K562 (cell line): ENCODE data around the gene FAXC. TPM values are rescaled to one million over a fixed set of nuclear protein-coding genes. Genes with fewer than 3 reads are reported as not detected.

ENCODE experiments used
- ATAC-seq: fragments of 200-7000 bp; cut with Tn5 transposase; 3 replicates; pipeline ENCODE4 v1.9.1; 2020; ENCODE audit warnings: moderate library complexity
- BruUV-seq: library from RNA; stranded (reverse); fragments of 400-500 nt; replicated peaks from 2 replicates; lab custom pipeline; 2021; lab: Mats Ljungman, UMichigan
- CTCF ChIA-PET: fragments of 300-600 bp; formaldehyde crosslinking; extraction: SDS; loops from one replicate; lab custom pipeline; 2021; ENCODE audit warnings: low intra/inter-chr PET ratio; lab: Yijun Ruan, JAX
- POLR2A ChIA-PET: fragments of 300-600, 350-650 bp; sonication (Branson Sonifier 250); formaldehyde crosslinking; extraction: SDS; loops from one replicate; lab custom pipeline; 2021; ENCODE audit warnings: antibody characterized with exemption, inconsistent platforms; lab: Yijun Ruan, JAX
- DNase-seq, 4 experiments: peaks; one replicate each; pipeline versions ENCODE4 v3.0.0 to v3.0.0-alpha.2; 2011 to 2018; ENCODE audit warnings: low spot score in 3 of 4, mixed read lengths in 3 of 4; ENCODE audit errors: extremely low read depth in 1 of 4
- FAIRE-seq: peaks from 2 replicates; lab custom pipeline; 2011; peaks lifted over from hg19 to GRCh38; lab: Jason Lieb, UNC
- H2AFZ ChIP-seq: 2 replicates; pipeline ENCODE4 v1.6.0; 2011; ENCODE audit warnings: low read depth, low read length, control low read depth, inconsistent platforms
- H3K27ac ChIP-seq: fragments of 200-600 bp; 3 replicates; pipeline ENCODE4 v1.8.0; 2011; ENCODE audit warnings: low read depth, mild to moderate bottlenecking, control low read depth, inconsistent platforms, low read length, moderate library complexity, mixed read lengths; ENCODE audit errors: extremely low read depth
- H3K27me3 ChIP-seq, 2 experiments: fragments of 300-600 bp in 1 of 2; 2 replicates in 1 of 2; 3 replicates in 1 of 2; pipeline versions ENCODE4 v1.6.0 to v1.8.0; 2011; ENCODE audit warnings: inconsistent platforms in 2 of 2, low read length in 2 of 2, mild to moderate bottlenecking in 1 of 2, mixed read lengths in 1 of 2, moderate library complexity in 1 of 2; ENCODE audit not compliant: control insufficient read depth in 2 of 2, insufficient read depth in 2 of 2
- H3K36me3 ChIP-seq: fragments of 300-600 bp; 3 replicates; pipeline ENCODE4 v1.8.0; 2011; ENCODE audit warnings: mild to moderate bottlenecking, low read length, inconsistent platforms; ENCODE audit not compliant: control insufficient read depth, insufficient read depth
- H3K4me1 ChIP-seq, 2 experiments: fragments of 200-600 bp in 1 of 2; replicated peaks in 1 of 2; 2 replicates in 1 of 2; 3 replicates in 1 of 2; pipeline versions ENCODE4 v1.5.1 to v1.8.0; 2011; ENCODE audit warnings: inconsistent platforms in 2 of 2, low read length in 2 of 2, mild to moderate bottlenecking in 1 of 2, mixed read lengths in 1 of 2, moderate library complexity in 1 of 2; ENCODE audit not compliant: control insufficient read depth in 2 of 2, insufficient read depth in 2 of 2
- H3K4me2 ChIP-seq: 2 replicates; pipeline ENCODE4 v1.6.1; 2011; ENCODE audit warnings: low read length, control low read depth, inconsistent platforms, mixed read lengths; ENCODE audit not compliant: insufficient read depth
- H3K4me3 ChIP-seq: fragments of 200-600 bp; sonication (generic), shearing (Covaris generic); 2 replicates; pipeline ENCODE4 v1.5.1; 2016; ENCODE audit warnings: control low read depth, inconsistent platforms
- H3K79me2 ChIP-seq: fragments of 200-600 bp; 3 replicates; pipeline ENCODE4 v1.8.0; 2011; ENCODE audit warnings: low read length, inconsistent platforms; ENCODE audit not compliant: control insufficient read depth, insufficient read depth
- H3K9ac ChIP-seq, 2 experiments: 2 replicates each; pipeline versions ENCODE4 v1.6.0 to v1.6.1; 2011; ENCODE audit warnings: low read depth in 2 of 2, low read length in 2 of 2, control low read depth in 1 of 2, inconsistent platforms in 1 of 2, mild to moderate bottlenecking in 1 of 2, mixed read lengths in 1 of 2; ENCODE audit not compliant: insufficient read depth in 1 of 2
- H3K9me1 ChIP-seq: one replicate; pipeline ENCODE4 v1.6.0; 2011; ENCODE audit warnings: inconsistent platforms, mild to moderate bottlenecking, low read length, moderate library complexity; ENCODE audit not compliant: control insufficient read depth, insufficient read depth
- H3K9me3 ChIP-seq: replicated peaks from 2 replicates; pipeline ENCODE4 v1.5.1; 2011; ENCODE audit warnings: low read depth, low read length, inconsistent platforms; ENCODE audit not compliant: control insufficient read depth, insufficient read depth
- H4K20me1 ChIP-seq: replicated peaks from 2 replicates; pipeline ENCODE4 v1.6.1; 2011; ENCODE audit warnings: low read length, inconsistent platforms, mixed read lengths; ENCODE audit not compliant: control insufficient read depth, insufficient read depth
- FOXJ3 ChIP-seq: sonication (generic); formaldehyde crosslinking; IDR thresholded peaks from 2 replicates; pipeline ENCODE4 v1.4.0; 2020; ENCODE audit warnings: mild to moderate bottlenecking, missing genetic modification reagents
- GTF2E2 ChIP-seq: fragments of 200-800 bp; sonication (Bioruptor generic); IDR thresholded peaks from 2 replicates; pipeline ENCODE4 v1.6.1; 2016; ENCODE audit warnings: missing genetic modification characterization, missing compliant biosample characterization
- JUN ChIP-seq, 2 experiments: sonication (generic) in 1 of 2; formaldehyde crosslinking in 1 of 2; IDR thresholded peaks; 2 replicates each; pipeline versions ENCODE4 v1.6.1 to v1.8.0; 2012 to 2022; ENCODE audit warnings: borderline replicate concordance in 2 of 2, mild to moderate bottlenecking in 2 of 2, improper control_type of control experiment in 1 of 2, low read depth in 1 of 2, low read length in 1 of 2, missing genetic modification reagents in 1 of 2
- L3MBTL2 ChIP-seq: fragments of 450-650 bp; IDR thresholded peaks from 2 replicates; pipeline ENCODE4 v1.6.1; 2016; ENCODE audit warnings: mild to moderate bottlenecking, moderate library complexity
- MCM7 ChIP-seq, 2 experiments: fragments of 450-650 bp; IDR thresholded peaks; 2 replicates each; pipeline ENCODE4 v1.6.1; 2016 to 2018
- NCOA4 ChIP-seq: fragments of 450-650 bp; IDR thresholded peaks from 2 replicates; pipeline ENCODE4 v1.6.1; 2018; ENCODE audit warnings: mild to moderate bottlenecking; ENCODE audit not compliant: partially characterized antibody
- RBM15 ChIP-seq: fragments of 200-400 bp; formaldehyde crosslinking; IDR thresholded peaks from 2 replicates; pipeline ENCODE4 v1.6.1; 2018; ENCODE audit warnings: mild to moderate bottlenecking, low read length, moderate library complexity; ENCODE audit not compliant: insufficient read depth
- RFX5 ChIP-seq: IDR thresholded peaks from 2 replicates; pipeline ENCODE4 v1.6.1; 2011; ENCODE audit warnings: low read depth, mild to moderate bottlenecking, improper control_type of control experiment, low read length
- RUNX1 ChIP-seq: sonication (generic); IDR thresholded peaks from 2 replicates; pipeline ENCODE4 v1.6.1; 2016; ENCODE audit warnings: antibody characterized with exemption, low read depth
- SMARCA4 ChIP-seq: fragments of 450-650 bp; IDR thresholded peaks from 2 replicates; pipeline ENCODE4 v1.6.1; 2016
- SOX6 ChIP-seq: fragments of 450-650 bp; IDR thresholded peaks from 2 replicates; pipeline ENCODE4 v1.6.1; 2014; ENCODE audit warnings: mild to moderate bottlenecking
- TGIF2 ChIP-seq: sonication (generic); formaldehyde crosslinking; IDR thresholded peaks from 2 replicates; pipeline ENCODE4 v1.8.1; 2022; ENCODE audit warnings: mild to moderate bottlenecking, missing genetic modification reagents, moderate library complexity
- ZNF143 ChIP-seq: sonication (generic); formaldehyde crosslinking; IDR thresholded peaks from 2 replicates; pipeline ENCODE4 v1.9.0; 2022; ENCODE audit warnings: mild to moderate bottlenecking, missing genetic modification reagents
- ZNF41 ChIP-seq: fragments of 250-450 bp; sonication (Bioruptor Pico); conservative IDR thresholded peaks from 2 replicates; pipeline ENCODE4 v1.4.0; 2020; ENCODE audit warnings: mild to moderate bottlenecking
- WGBS: fragments of 100-300 bp; shearing (Covaris generic); methylation state at CpG from one replicate; pipeline ENCODE4 v1.1.6; 2016; ENCODE audit warnings: low coverage, mixed read lengths; ENCODE audit not compliant: insufficient coverage; ENCODE audit errors: missing lambda C conversion rate; 5-methylcytosine and 5-hydroxymethylcytosine counted together
- in situ Hi-C: fragments of 300-500 bp; cut with MboI; formaldehyde crosslinking; loops from 4 replicates; pipeline ENCODE4 v1.15.0; 2018; ENCODE audit warnings: inconsistent platforms, mixed read lengths
- intact Hi-C: fragments of 100-400 bp; cut with micrococcal nuclease; formaldehyde crosslinking; loops from 2 replicates; pipeline ENCODE4 v1.14.2; 2022
- polyA plus RNA-seq, 8 experiments: library from polyadenylated mRNA; depleted of rRNA in 4 of 8; stranded (reverse) in 5 of 8; unstranded in 3 of 8; fragments of >200 nt; fragmentation: Nextera tagmentation in 2 of 8; fragmentation: Illumina TruSeq in 1 of 8; extraction: Ambion mirVana in 2 of 8; extraction: Trizol in 1 of 8; gene quantifications; 2 replicates each; pipeline versions ENCODE4 v1.2.1 to v1.2.3, GENCODE V29; 2011 to 2014; ENCODE audit warnings: inconsistent platforms in 1 of 8, missing spikeins in 1 of 8
- total RNA-seq, 7 experiments: library from RNA; depleted of rRNA in 6 of 7; stranded (reverse); fragments of >200 nt in 6 of 7; fragmentation: Illumina TruSeq in 2 of 7; extraction: Trizol in 2 of 7; gene quantifications; 2 replicates each; pipeline versions ENCODE4 v1.2.1 to v1.2.3, GENCODE V29; 2011 to 2021; ENCODE audit warnings: low replicate concordance in 1 of 7
- TF ChIP-seq, protein P1 (sequence below): sonication (generic); formaldehyde crosslinking; IDR thresholded peaks from 2 replicates; pipeline ENCODE4 v1.8.0; 2023; ENCODE audit warnings: mild to moderate bottlenecking, missing genetic modification reagents
- TF ChIP-seq, protein P2 (sequence below), 2 experiments: fragments of 450-650 bp; conservative IDR thresholded peaks; 2 replicates each; pipeline ENCODE4 v1.6.1; 2017; ENCODE audit warnings: mild to moderate bottlenecking in 2 of 2, moderate library complexity in 2 of 2
- TF ChIP-seq, protein P3 (sequence below): fragments of 250-450 bp; sonication (Bioruptor Pico); IDR thresholded peaks from 2 replicates; pipeline ENCODE4 v1.4.0; 2020; ENCODE audit warnings: borderline replicate concordance

The FAXC gene
- total and polyA plus RNA-seq, 9 of the 15 experiments (the other 6 are each of a cell fraction or from before 2014, with no cell fraction given) = 0.06 to 0.40 (median 0.13) TPM; not detected in 5

- H3K79me2 ChIP-seq = peaks cover 10% of the 10 kb centered on the region; the same call in 2 of the 3 replicates
- no TSS peak for BruUV-seq
- CTCF ChIA-PET = no interaction called here
These were observed 35.0 kb upstream of the FAXC start for GRCh38 chr6:99384507-99384906.

More at GRCh38 chr6:99384507-99384906, 35.0 kb upstream of the FAXC start:
- POLR2A ChIA-PET = interaction anchor here (1.6 to 2.2 kb wide), 2 partner anchors 9 to 40 kb away, joined by 3 to 9 read pairs; partner anchors contain the start of genes COQ3 and PNISR
- 86% methylated on average over 3 of the region's 3 CpGs for WGBS
- no peak for TF ChIP-seq ZNF143 (CRISPR knock-in tag)
- TF ChIP-seq RFX5 = no peak
- no peak for TF ChIP-seq L3MBTL2
- TF ChIP-seq NCOA4 = no peak
- no peak for TF ChIP-seq FOXJ3 (CRISPR knock-in tag)
- TF ChIP-seq JUN (IDR thresholded peaks at IDR 0.05; ENCODE audit: borderline replicate concordance, low read depth, low read length) = no peak
- no peak for TF ChIP-seq JUN (CRISPR knock-in tag; IDR thresholded peaks at IDR 0.05; ENCODE audit: borderline replicate concordance)
- no peak for TF ChIP-seq GTF2E2 (tag)
- TF ChIP-seq, protein P1, sequence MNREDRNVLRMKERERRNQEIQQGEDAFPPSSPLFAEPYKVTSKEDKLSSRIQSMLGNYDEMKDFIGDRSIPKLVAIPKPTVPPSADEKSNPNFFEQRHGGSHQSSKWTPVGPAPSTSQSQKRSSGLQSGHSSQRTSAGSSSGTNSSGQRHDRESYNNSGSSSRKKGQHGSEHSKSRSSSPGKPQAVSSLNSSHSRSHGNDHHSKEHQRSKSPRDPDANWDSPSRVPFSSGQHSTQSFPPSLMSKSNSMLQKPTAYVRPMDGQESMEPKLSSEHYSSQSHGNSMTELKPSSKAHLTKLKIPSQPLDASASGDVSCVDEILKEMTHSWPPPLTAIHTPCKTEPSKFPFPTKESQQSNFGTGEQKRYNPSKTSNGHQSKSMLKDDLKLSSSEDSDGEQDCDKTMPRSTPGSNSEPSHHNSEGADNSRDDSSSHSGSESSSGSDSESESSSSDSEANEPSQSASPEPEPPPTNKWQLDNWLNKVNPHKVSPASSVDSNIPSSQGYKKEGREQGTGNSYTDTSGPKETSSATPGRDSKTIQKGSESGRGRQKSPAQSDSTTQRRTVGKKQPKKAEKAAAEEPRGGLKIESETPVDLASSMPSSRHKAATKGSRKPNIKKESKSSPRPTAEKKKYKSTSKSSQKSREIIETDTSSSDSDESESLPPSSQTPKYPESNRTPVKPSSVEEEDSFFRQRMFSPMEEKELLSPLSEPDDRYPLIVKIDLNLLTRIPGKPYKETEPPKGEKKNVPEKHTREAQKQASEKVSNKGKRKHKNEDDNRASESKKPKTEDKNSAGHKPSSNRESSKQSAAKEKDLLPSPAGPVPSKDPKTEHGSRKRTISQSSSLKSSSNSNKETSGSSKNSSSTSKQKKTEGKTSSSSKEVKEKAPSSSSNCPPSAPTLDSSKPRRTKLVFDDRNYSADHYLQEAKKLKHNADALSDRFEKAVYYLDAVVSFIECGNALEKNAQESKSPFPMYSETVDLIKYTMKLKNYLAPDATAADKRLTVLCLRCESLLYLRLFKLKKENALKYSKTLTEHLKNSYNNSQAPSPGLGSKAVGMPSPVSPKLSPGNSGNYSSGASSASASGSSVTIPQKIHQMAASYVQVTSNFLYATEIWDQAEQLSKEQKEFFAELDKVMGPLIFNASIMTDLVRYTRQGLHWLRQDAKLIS (CRISPR knock-in tag) = no peak
- TF ChIP-seq RUNX1 = no peak
- no peak for TF ChIP-seq ZNF41 (CRISPR knock-in tag)
- TF ChIP-seq RBM15 = no peak
- TF ChIP-seq, protein P2, sequence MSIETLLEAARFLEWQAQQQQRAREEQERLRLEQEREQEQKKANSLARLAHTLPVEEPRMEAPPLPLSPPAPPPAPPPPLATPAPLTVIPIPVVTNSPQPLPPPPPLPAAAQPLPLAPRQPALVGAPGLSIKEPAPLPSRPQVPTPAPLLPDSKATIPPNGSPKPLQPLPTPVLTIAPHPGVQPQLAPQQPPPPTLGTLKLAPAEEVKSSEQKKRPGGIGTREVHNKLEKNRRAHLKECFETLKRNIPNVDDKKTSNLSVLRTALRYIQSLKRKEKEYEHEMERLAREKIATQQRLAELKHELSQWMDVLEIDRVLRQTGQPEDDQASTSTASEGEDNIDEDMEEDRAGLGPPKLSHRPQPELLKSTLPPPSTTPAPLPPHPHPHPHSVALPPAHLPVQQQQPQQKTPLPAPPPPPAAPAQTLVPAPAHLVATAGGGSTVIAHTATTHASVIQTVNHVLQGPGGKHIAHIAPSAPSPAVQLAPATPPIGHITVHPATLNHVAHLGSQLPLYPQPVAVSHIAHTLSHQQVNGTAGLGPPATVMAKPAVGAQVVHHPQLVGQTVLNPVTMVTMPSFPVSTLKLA (conservative IDR thresholded peaks at IDR 0.05) = no peak
- no peak for TF ChIP-seq MCM7 (IDR thresholded peaks at IDR 0.05)
- TF ChIP-seq, protein P3, sequence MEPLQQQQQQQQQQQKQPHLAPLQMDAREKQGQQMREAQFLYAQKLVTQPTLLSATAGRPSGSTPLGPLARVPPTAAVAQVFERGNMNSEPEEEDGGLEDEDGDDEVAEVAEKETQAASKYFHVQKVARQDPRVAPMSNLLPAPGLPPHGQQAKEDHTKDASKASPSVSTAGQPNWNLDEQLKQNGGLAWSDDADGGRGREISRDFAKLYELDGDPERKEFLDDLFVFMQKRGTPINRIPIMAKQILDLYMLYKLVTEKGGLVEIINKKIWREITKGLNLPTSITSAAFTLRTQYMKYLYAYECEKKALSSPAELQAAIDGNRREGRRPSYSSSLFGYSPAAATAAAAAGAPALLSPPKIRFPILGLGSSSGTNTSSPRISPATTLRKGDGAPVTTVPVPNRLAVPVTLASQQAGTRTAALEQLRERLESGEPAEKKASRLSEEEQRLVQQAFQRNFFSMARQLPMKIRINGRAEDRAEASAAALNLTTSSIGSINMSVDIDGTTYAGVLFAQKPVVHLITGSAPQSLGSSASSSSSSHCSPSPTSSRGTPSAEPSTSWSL (CRISPR knock-in tag) = no peak
- no peak for TF ChIP-seq TGIF2 (CRISPR knock-in tag)
- TF ChIP-seq SOX6 = no peak
- no peak for TF ChIP-seq SMARCA4
- TF ChIP-seq, all 486 proteins: peak for 0
- H3K27me3 ChIP-seq = no peaks in the 10 kb centered on the region
- intact Hi-C loops (no loop called here), in situ Hi-C loops (no loop called here)
- no peak overlapping the region for H3K4me2 ChIP-seq
- DNase-seq = no peak
- FAIRE-seq = no peak
- no peak overlapping the region for H3K9ac ChIP-seq
- no peaks in the 10 kb centered on the region for H4K20me1 ChIP-seq
- no peak overlapping the region for H3K27ac ChIP-seq
- H3K36me3 ChIP-seq = no peaks in the 10 kb centered on the region
- no peaks in the 10 kb centered on the region for H3K9me3 ChIP-seq
- ATAC-seq = no peak
- H3K4me1 ChIP-seq = no peaks in the 10 kb centered on the region
- H3K9me1 ChIP-seq = no peaks in the 10 kb centered on the region
- H2AFZ ChIP-seq = no peak overlapping the region
- H3K4me3 ChIP-seq = no peak overlapping the region
